Measurements from ENCODE around the gene ARHGAP29. TPM values are rescaled to one million over a fixed set of nuclear protein-coding genes. Genes with fewer than 3 reads are reported as not detected.

ARHGAP29 gene
- total and polyA plus RNA-seq, 7 donors = 1.2 to 48.2 (median 23.2) TPM

- Histone ChIP-seq H3K27ac (peak overlapping the region; percentile 83 to 94 (median 88)), H3K4me3 (peak overlapping the region; percentile 68 to 96 (median 88)), H3K36me3 (no peaks in the 10 kb centered on the region), H3K9me3 (no peaks in the 10 kb centered on the region), H3K4me1 (peaks cover 0 to 24% (median 9%) of the 10 kb centered on the region in 4 donors), H3K27me3 (no peaks in the 10 kb centered on the region)
- intact Hi-C loops (cut with DNase I) = loop anchor here (2.0 to 10.0 kb wide), 4 partner anchors 92 to 391 kb away; partner anchors contain the start of gene ABCD3
- 42% methylated on average over 9 of the region's 9 CpGs for WGBS, 2 donors
- DNase-seq = no peak
- TF ChIP-seq CTCF (IDR thresholded peaks at IDR 0.05) (no peak), EP300 (IDR thresholded peaks at IDR 0.05) (no peak), POLR2A (IDR thresholded peaks at IDR 0.05) (no peak), POLR2AphosphoS5 (IDR thresholded peaks at IDR 0.05) (no peak)
These were observed 2.0 kb downstream of the ARHGAP29 start for GRCh38 chr1:94235189-94236012.

GRCh38 chr1:94234615-94235014 lies 2.8 kb downstream of the ARHGAP29 start:
- TF ChIP-seq POLR2AphosphoS5 (IDR thresholded peaks at IDR 0.05) (no peak), EP300 (IDR thresholded peaks at IDR 0.05) (no peak), CTCF (IDR thresholded peaks at IDR 0.05) (no peak), POLR2A (IDR thresholded peaks at IDR 0.05) (no peak)

GRCh38 chr1:94231746-94232145 lies 5.6 kb downstream of the ARHGAP29 start:
- intact Hi-C loops (cut with DNase I) = loop anchor here (10.0 kb wide), 1 partner anchor 387 kb away; no protein-coding TSS in a partner anchor
- TF ChIP-seq POLR2A (IDR thresholded peaks at IDR 0.05) = no peak
- H3K4me1 ChIP-seq = peaks cover 2 to 35% (median 15%) of the 10 kb centered on the region in 4 donors

More at GRCh38 chr1:94234615-94235014, 2.8 kb downstream of the ARHGAP29 start:
- no peak overlapping the region for H3K4me3 ChIP-seq
- H3K27ac ChIP-seq = peak overlapping the region in 1 of 4 donors; percentile 94
- no peaks in the 10 kb centered on the region for H3K27me3 ChIP-seq
- DNase-seq = no peak
- H3K36me3 ChIP-seq = no peaks in the 10 kb centered on the region
- intact Hi-C loops (cut with DNase I) = loop anchor here (5.0 to 10.0 kb wide), 3 partner anchors 93 to 390 kb away; partner anchors contain the start of gene ABCD3
- WGBS, 2 donors = 34 to 68% methylated on average over 1 of the region's 1 CpG
- peaks cover 0 to 24% (median 10%) of the 10 kb centered on the region in 4 donors for H3K4me1 ChIP-seq
- H3K9me3 ChIP-seq = no peaks in the 10 kb centered on the region

GRCh38 chr1:94230920-94231319 lies 6.5 kb downstream of the ARHGAP29 start:
- Histone ChIP-seq H3K36me3 (no peaks in the 10 kb centered on the region), H3K9me3 (no peaks in the 10 kb centered on the region), H3K4me1 (peaks cover 0 to 35% (median 19%) of the 10 kb centered on the region in 4 donors), H3K4me3 (no peak overlapping the region), H3K27me3 (no peaks in the 10 kb centered on the region), H3K27ac (peak overlapping the region in 1 of 4 donors; percentile 33)
- TF ChIP-seq EP300 (IDR thresholded peaks at IDR 0.05) (no peak), CTCF (IDR thresholded peaks at IDR 0.05) (no peak), POLR2A (IDR thresholded peaks at IDR 0.05) (no peak), POLR2AphosphoS5 (IDR thresholded peaks at IDR 0.05) (no peak)
- intact Hi-C loops (cut with DNase I) = loop anchor here (10.0 kb wide), 1 partner anchor 386 kb away; no protein-coding TSS in a partner anchor
- DNase-seq = no peak
- WGBS, 2 donors = 87 to 96% methylated on average over 1 of the region's 1 CpG

More at GRCh38 chr1:94231746-94232145, 5.6 kb downstream of the ARHGAP29 start:
- Histone ChIP-seq H3K9me3 (no peaks in the 10 kb centered on the region), H3K4me3 (no peak overlapping the region), H3K36me3 (no peaks in the 10 kb centered on the region), H3K27me3 (no peaks in the 10 kb centered on the region), H3K27ac (peak overlapping the region in 1 of 4 donors; percentile 33)
- DNase-seq = no peak
- WGBS, 2 donors = 53 to 83% methylated on average over 1 of the region's 1 CpG

Data from sigmoid colon (tissue), 7 donors.